MCF 10A (cell line): Measurements from ENCODE around the gene PLEKHH3. TPM values are rescaled to one million over a fixed set of nuclear protein-coding genes. Genes with fewer than 3 reads are reported as not detected.
A peak's percentile ranks its signal among the peaks of the same experiment; 100 is the strongest.

Experiments used
- BruUV-seq: library from RNA; stranded (reverse); fragments of 400-500 nt; replicated peaks from 2 replicates; lab custom pipeline; 2021; lab: Mats Ljungman, UMichigan
- CTCF ChIA-PET: fragments of 300-600 bp; sonication (Branson Sonifier 250); formaldehyde crosslinking; extraction: SDS; loops from one replicate; lab custom pipeline; 2021; ENCODE audit warnings: antibody characterized with exemption, inconsistent platforms; lab: Yijun Ruan, JAX
- POLR2A ChIA-PET: fragments of 300-600, 350-650 bp; sonication (Branson Sonifier 250); formaldehyde crosslinking; extraction: SDS; loops from one replicate; lab custom pipeline; 2020; ENCODE audit warnings: antibody characterized with exemption, inconsistent platforms; lab: Yijun Ruan, JAX
- DNase-seq: peaks from one replicate; pipeline ENCODE4 v3.0.0-alpha.2; 2018; ENCODE audit not compliant: unreplicated experiment
- H3K27ac Mint-ChIP-seq: one replicate; pipeline ENCODE4 v1.8.0; 2022; ENCODE audit warnings: mild to moderate bottlenecking, low read depth, mixed read lengths; ENCODE audit not compliant: unreplicated experiment
- H3K27me3 Mint-ChIP-seq: one replicate; pipeline ENCODE4 v1.8.0; 2022; ENCODE audit warnings: mixed read lengths; ENCODE audit not compliant: insufficient read depth, unreplicated experiment
- H3K36me3 Mint-ChIP-seq: one replicate; pipeline ENCODE4 v1.8.0; 2022; ENCODE audit warnings: mild to moderate bottlenecking, moderate library complexity, mixed read lengths; ENCODE audit not compliant: insufficient read depth, unreplicated experiment
- H3K4me1 Mint-ChIP-seq: one replicate; pipeline ENCODE4 v1.8.0; 2022; ENCODE audit warnings: mixed read lengths; ENCODE audit not compliant: insufficient read depth, unreplicated experiment
- H3K4me3 Mint-ChIP-seq: one replicate; pipeline ENCODE4 v1.8.0; 2022; ENCODE audit warnings: mild to moderate bottlenecking, moderate library complexity, mixed read lengths; ENCODE audit not compliant: unreplicated experiment
- H3K9me3 Mint-ChIP-seq: one replicate; pipeline ENCODE4 v1.8.0; 2022; ENCODE audit warnings: mixed read lengths; ENCODE audit not compliant: unreplicated experiment
- intact Hi-C: fragments of 100-400 bp; cut with micrococcal nuclease; formaldehyde crosslinking; loops from 2 replicates; pipeline ENCODE4 v1.14.1; 2022
- total RNA-seq: library from RNA; stranded (reverse); gene quantifications from 2 replicates; pipeline ENCODE4 v1.2.3, GENCODE V29; 2022
- TF ChIP-seq, protein P1 (sequence below): fragments of 200-600 bp; IDR thresholded peaks from one replicate; pipeline ENCODE4 v1.8.0; 2022; ENCODE audit warnings: antibody characterized with exemption, mild to moderate bottlenecking; ENCODE audit not compliant: unreplicated experiment

The PLEKHH3 gene
- total RNA-seq, 1 experiment from 2014 or later = 12.5 TPM

DNA sequence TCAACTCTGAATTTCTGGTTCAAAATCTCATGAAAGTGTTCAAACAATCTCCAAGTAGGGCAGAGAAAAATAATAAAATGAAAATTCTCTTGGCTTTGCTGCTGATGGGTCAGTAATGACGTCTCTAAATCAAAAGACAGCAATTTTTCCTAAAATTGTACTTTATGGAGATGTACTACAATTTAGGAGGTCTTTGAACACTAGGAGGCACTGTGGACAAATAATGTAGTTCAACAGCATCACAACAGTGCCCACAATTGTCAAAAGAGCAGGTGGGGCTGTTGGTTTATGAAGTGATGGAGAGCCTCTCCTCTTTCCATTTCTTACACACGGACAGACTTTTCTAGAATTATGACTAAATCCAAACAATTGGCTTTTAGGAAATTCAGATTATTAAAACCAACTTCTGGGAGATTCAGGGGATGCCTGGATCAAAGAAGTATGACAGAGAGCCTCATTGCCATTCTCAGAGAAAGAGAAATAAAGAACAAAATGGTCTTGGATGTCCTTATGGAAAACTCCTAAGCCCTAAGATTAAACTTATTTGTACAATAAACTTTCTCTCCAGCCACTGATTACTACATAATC, 44.3 kb upstream of the PLEKHH3 start:
- Mint-ChIP-seq H3K4me1 (no peaks in the 10 kb centered on the region), H3K4me3 (no peak overlapping the region), H3K36me3 (peaks cover 75% of the 10 kb centered on the region), H3K27me3 (no peaks in the 10 kb centered on the region), H3K27ac (no peak overlapping the region), H3K9me3 (no peaks in the 10 kb centered on the region)
- DNase-seq = peak; percentile 71
- BruUV-seq = no TSS peak
- intact Hi-C loops = loop anchor here (1.0 to 2.0 kb wide), 4 partner anchors 42 to 208 kb away; partner anchors contain the start of gene BECN1
- TF ChIP-seq, protein P1, sequence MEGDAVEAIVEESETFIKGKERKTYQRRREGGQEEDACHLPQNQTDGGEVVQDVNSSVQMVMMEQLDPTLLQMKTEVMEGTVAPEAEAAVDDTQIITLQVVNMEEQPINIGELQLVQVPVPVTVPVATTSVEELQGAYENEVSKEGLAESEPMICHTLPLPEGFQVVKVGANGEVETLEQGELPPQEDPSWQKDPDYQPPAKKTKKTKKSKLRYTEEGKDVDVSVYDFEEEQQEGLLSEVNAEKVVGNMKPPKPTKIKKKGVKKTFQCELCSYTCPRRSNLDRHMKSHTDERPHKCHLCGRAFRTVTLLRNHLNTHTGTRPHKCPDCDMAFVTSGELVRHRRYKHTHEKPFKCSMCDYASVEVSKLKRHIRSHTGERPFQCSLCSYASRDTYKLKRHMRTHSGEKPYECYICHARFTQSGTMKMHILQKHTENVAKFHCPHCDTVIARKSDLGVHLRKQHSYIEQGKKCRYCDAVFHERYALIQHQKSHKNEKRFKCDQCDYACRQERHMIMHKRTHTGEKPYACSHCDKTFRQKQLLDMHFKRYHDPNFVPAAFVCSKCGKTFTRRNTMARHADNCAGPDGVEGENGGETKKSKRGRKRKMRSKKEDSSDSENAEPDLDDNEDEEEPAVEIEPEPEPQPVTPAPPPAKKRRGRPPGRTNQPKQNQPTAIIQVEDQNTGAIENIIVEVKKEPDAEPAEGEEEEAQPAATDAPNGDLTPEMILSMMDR = peak; percentile 62
- ChIA-PET CTCF (interaction anchor here (0.9 to 1.3 kb wide), 2 partner anchors 23 to 43 kb away, joined by 3 to 4 read pairs; no protein-coding TSS in a partner anchor), POLR2A (no interaction called here)

DNA sequence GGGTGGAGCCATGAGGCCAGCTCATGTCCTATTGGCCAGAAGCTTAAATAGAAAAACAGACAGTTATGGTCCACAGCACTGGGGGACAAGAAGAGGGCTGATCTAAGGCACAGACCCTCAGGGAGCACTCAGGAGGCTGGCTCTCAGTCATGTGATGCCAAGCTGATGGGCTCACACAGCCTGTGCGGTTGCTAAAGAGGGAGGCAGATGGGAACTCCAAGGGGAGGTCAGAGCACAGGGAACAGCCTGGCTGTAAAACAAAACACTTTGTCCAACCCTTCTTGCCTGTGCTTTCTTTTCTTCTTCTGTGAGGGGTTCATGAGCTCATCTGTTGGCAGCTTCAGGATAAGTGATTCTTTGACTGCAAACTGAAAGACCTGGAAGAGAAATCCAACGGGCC, 32.8 kb upstream of the PLEKHH3 start:
- ChIA-PET POLR2A (interaction anchor here (1.0 kb wide), 1 partner anchor 254 kb away, joined by 5 read pairs; the partner anchor contains the start of gene AARSD1), CTCF (interaction anchor here (0.6 kb wide), 1 partner anchor 54 kb away, joined by 5 read pairs; no protein-coding TSS in a partner anchor)
- no peak overlapping the region for H3K27ac Mint-ChIP-seq
- TF ChIP-seq, protein P1 = no peak
- no peaks in the 10 kb centered on the region for H3K4me1 Mint-ChIP-seq
- no peaks in the 10 kb centered on the region for H3K9me3 Mint-ChIP-seq
- peaks cover 96% of the 10 kb centered on the region for H3K36me3 Mint-ChIP-seq
- DNase-seq = no peak
- BruUV-seq = no TSS peak
- no peaks in the 10 kb centered on the region for H3K27me3 Mint-ChIP-seq
- H3K4me3 Mint-ChIP-seq = no peak overlapping the region
- intact Hi-C loops = no loop called here

DNA sequence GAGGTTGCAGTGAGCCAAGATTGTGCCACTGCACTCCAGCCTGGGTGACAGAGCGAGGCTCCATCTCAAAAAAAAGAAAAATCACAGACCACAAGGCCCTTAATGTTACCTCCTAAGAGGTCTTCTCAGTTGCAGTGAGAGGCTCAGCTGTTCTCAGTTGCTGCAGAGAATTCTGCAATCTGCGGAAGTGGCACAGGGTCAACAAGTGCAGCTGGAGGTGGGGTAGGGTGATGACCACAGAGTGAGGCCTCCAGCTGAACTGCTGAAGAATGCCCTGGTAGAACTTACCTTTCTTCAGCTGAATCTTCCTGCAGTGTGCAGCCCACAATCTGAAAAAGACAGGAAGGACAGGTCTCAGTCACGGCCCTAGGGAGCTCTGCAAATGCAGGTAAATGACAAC, 31.8 kb upstream of the PLEKHH3 start:
- intact Hi-C loops = no loop called here
- no TSS peak for BruUV-seq
- Mint-ChIP-seq H3K27ac (no peak overlapping the region), H3K4me3 (no peak overlapping the region), H3K4me1 (no peaks in the 10 kb centered on the region), H3K36me3 (peaks cover 96% of the 10 kb centered on the region), H3K9me3 (no peaks in the 10 kb centered on the region), H3K27me3 (no peaks in the 10 kb centered on the region)
- DNase-seq = no peak
- TF ChIP-seq, protein P1 = no peak
- ChIA-PET POLR2A (interaction anchor here (0.5 to 1.2 kb wide), 3 partner anchors 10 to 255 kb away, joined by 3 to 5 read pairs (median 4); partner anchors contain the start of gene AARSD1), CTCF (interaction anchor here (0.6 to 1.0 kb wide), 4 partner anchors 35 to 130 kb away, joined by 3 to 5 read pairs (median 3); no protein-coding TSS in a partner anchor)

DNA sequence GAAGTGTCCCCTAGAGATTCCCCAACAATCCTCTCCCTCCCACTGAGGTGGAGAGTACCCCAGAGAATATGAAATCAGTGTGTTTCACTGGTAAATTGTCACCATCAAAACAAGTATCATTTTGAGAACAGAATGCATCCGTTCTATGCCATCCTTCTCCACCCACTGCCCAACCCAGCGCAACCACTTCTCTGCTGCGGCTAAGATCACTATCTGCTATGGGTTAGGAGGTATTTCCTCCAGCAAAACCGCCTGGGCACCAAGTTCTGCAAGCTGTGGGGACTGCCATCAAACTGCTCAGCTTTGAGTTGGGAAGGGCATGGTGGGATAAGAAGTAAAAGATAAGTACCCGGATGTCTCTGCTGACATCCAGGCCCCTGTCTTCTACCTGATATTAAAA, 29.9 kb upstream of the PLEKHH3 start:
- peaks cover 93% of the 10 kb centered on the region for H3K36me3 Mint-ChIP-seq
- no TSS peak for BruUV-seq
- CTCF ChIA-PET = interaction anchor here (0.6 to 0.7 kb wide), 2 partner anchors 175 to 278 kb away, joined by 3 to 4 read pairs; no protein-coding TSS in a partner anchor
- no peaks in the 10 kb centered on the region for H3K9me3 Mint-ChIP-seq
- DNase-seq = no peak
- H3K4me3 Mint-ChIP-seq = no peak overlapping the region
- H3K4me1 Mint-ChIP-seq = no peaks in the 10 kb centered on the region
- no peak overlapping the region for H3K27ac Mint-ChIP-seq
- TF ChIP-seq, protein P1 = no peak
- intact Hi-C loops = no loop called here
- no peaks in the 10 kb centered on the region for H3K27me3 Mint-ChIP-seq
- POLR2A ChIA-PET = interaction anchor here (0.7 kb wide), 1 partner anchor 94 kb away, joined by 3 read pairs; no protein-coding TSS in a partner anchor
